ENCODE data around the gene SLA2. TPM values are rescaled to one million over a fixed set of nuclear protein-coding genes. Genes with fewer than 3 reads are reported as not detected.

The SLA2 gene
- total RNA-seq (2012; rRNA removed) (not detected in 2 replicates), polyA plus RNA-seq (2012; rRNA removed) (0.03 TPM in 1 of 2 replicates, not detected in the other), Bru-seq, nascent RNA (percentile 28 among the genes with signal in this experiment), BruChase-seq, experiment 1, labeled RNA remaining after a 6-hour chase (percentile 35 among the genes with signal in this experiment), BruChase-seq, experiment 2, labeled RNA remaining after a 2-hour chase (percentile 27 among the genes with signal in this experiment)
- 0.02 TPM in 1 of 2 replicates, not detected in the other for polyA plus RNA-seq (2012; cell fraction: cytosol; rRNA removed)
- polyA plus RNA-seq (2012; cell fraction: nucleus; rRNA removed; ENCODE audit: low replicate concordance) = 0.03 and 0.07 TPM in 2 replicates
- long read RNA-seq = 0 reads

GRCh38 chr20:36645998-36646397 is at the start of gene SLA2:
SLA2 (minus strand) TSS chr20:36646196; CDS start chr20:36641335, 4,861 bp downstream.
- DNase-seq (no peak), ATAC-seq (ENCODE audit: low read depth) (no peak)
- Histone ChIP-seq H3K23ac (ENCODE audit: low read depth, low read length) (no peak within 1 kb of the TSS), H3K4ac (ENCODE audit: low read depth, low read length) (no peak within 1 kb of the TSS), H3K4me2 (ENCODE audit: low read depth, low read length) (no peak within 1 kb of the TSS), H4K20me1 (ENCODE audit: insufficient read depth, low read length) (no peaks in the 10 kb centered on the region), H3K14ac (replicated peaks; ENCODE audit: low read depth, low read length) (no peak within 1 kb of the TSS), H2AFZ (replicated peaks; ENCODE audit: low read length, poor library complexity) (no peak within 1 kb of the TSS), H3K36me3 (ENCODE audit: control insufficient read depth, insufficient read depth, low read length) (no peaks in the 10 kb centered on the region), H2AK9ac (replicated peaks; ENCODE audit: low read depth, low read length, poor library complexity) (no peak within 1 kb of the TSS), H4K91ac (ENCODE audit: insufficient read depth, low read depth, low read length) (no peak within 1 kb of the TSS), H2BK20ac (ENCODE audit: low read depth, low read length) (no peak within 1 kb of the TSS), H3K9me3 (ENCODE audit: control insufficient read depth, insufficient read depth, low read length) (no peaks in the 10 kb centered on the region), H3K9ac (ENCODE audit: low read depth, low read length) (no peak within 1 kb of the TSS), H3K27ac (ENCODE audit: insufficient read depth, low read length) (no peak within 1 kb of the TSS), H3K4me1 (ENCODE audit: control insufficient read depth, insufficient read depth, low read length) (no peaks in the 10 kb centered on the region), H3K56ac (ENCODE audit: extremely low read depth, insufficient read depth, low read length) (no peak within 1 kb of the TSS), H3K9me1 (ENCODE audit: insufficient read depth, low read length) (no peaks in the 10 kb centered on the region), H3K4me3 (ENCODE audit: insufficient read depth, low read depth, low read length) (no peak within 1 kb of the TSS), H2BK5ac (ENCODE audit: low read depth, low read length, poor library complexity, severe bottlenecking) (no peak within 1 kb of the TSS), H2AK5ac (ENCODE audit: low read depth, low read length) (no peak within 1 kb of the TSS), H2BK15ac (ENCODE audit: low read depth, low read length) (no peak within 1 kb of the TSS), H3K18ac (ENCODE audit: low read depth, low read length) (no peak within 1 kb of the TSS), H4K5ac (ENCODE audit: low read depth, low read length) (no peak within 1 kb of the TSS), H3K27me3 (ENCODE audit: control insufficient read depth, insufficient read depth, low read length) (0 out of 2 replicates have a peak, but pooled peaks cover 1% of the 10 kb centered on the region), H4K8ac (ENCODE audit: low read depth in 2 of 2, low read length in 2 of 2) (no peak within 1 kb of the TSS), H3K79me1 (ENCODE audit: low read depth in 1 of 2, low read length in 2 of 2) (no peaks in the 10 kb centered on the region), H2BK120ac (ENCODE audit: low read depth, low read length) (no peak within 1 kb of the TSS)
- ChIA-PET POLR2A (ENCODE audit: unreplicated experiment) (no interaction called here), CTCF (no interaction called here)
- BruUV-seq (replicated peaks) = no TSS peak
- TF ChIP-seq NFE2L2 (IDR thresholded peaks at IDR 0.05; ENCODE audit: low read depth, low read length) (no peak), MAFK (IDR thresholded peaks at IDR 0.05; ENCODE audit: low read depth, low read length) (no peak), ELK1 (IDR thresholded peaks at IDR 0.05; ENCODE audit: borderline replicate concordance, low read depth, low read length) (no peak), RFX5 (IDR thresholded peaks at IDR 0.05; ENCODE audit: low read depth, low read length) (no peak), RCOR1 (IDR thresholded peaks at IDR 0.05; ENCODE audit: insufficient replicate concordance, low read length) (no peak), CTCF (conservative IDR thresholded peaks at IDR 0.05; ENCODE audit: low read depth, low read length) (no peak), RAD21 (IDR thresholded peaks at IDR 0.05; ENCODE audit: low read length) (no peak), FOS (IDR thresholded peaks at IDR 0.05; ENCODE audit: low read depth, low read length) (no peak), POLR2A (IDR thresholded peaks at IDR 0.05; ENCODE audit: low read depth, low read length) (no peak), SMC3 (IDR thresholded peaks at IDR 0.05; ENCODE audit: low read depth, low read length) (no peak), MXI1 (IDR thresholded peaks at IDR 0.05; ENCODE audit: borderline replicate concordance, low read depth, low read length) (no peak), USF2 (IDR thresholded peaks at IDR 0.05; ENCODE audit: low read depth, low read length) (no peak), MAZ (IDR thresholded peaks at IDR 0.05; ENCODE audit: borderline replicate concordance, low read depth, low read length) (no peak)
- 55% methylated on average over 5 of the region's 9 CpGs; no CpG with 5 or more reads in 1 of the 2 experiments for WGBS, 2 experiments (ENCODE audit: extremely low coverage in 2 of 2, insufficient read length in 1 of 2)
- dilution Hi-C loops (cut with HindIII; ENCODE audit: low sequenced_read_pairs, unreplicated experiment) (no loop called here), in situ Hi-C loops (cut with MboI; ENCODE audit: low sequenced_read_pairs) (no loop called here), intact Hi-C loops (cut with micrococcal nuclease) (no loop called here)

Data from IMR-90 (cell line).